HCT116 (cell line): Measurements from ENCODE around the gene CALN1. TPM values are rescaled to one million over a fixed set of nuclear protein-coding genes. Genes with fewer than 3 reads are reported as not detected.

Experiments used
- ATAC-seq: fragments of 200-7000 bp; cut with Tn5 transposase; 2 replicates; pipeline ENCODE4 v1.9.1; 2020; ENCODE audit warnings: mild to moderate bottlenecking, moderate library complexity
- BruUV-seq: library from RNA; stranded (reverse); fragments of 400-500 nt; replicated peaks from 2 replicates; lab custom pipeline; 2021; lab: Mats Ljungman, UMichigan
- CTCF ChIA-PET: fragments of 300-600 bp; sonication (Branson Sonifier 250); formaldehyde crosslinking; loops from one replicate; lab custom pipeline; 2021; ENCODE audit warnings: antibody characterized with exemption; lab: Charles Lee
- POLR2A ChIA-PET: fragments of 300-600, 350-600 bp; sonication (Branson Sonifier 250); formaldehyde crosslinking; loops from one replicate; lab custom pipeline; 2021; ENCODE audit warnings: antibody characterized with exemption; lab: Charles Lee
- RAD21 ChIA-PET, 2 experiments: fragments of 300-600 bp; sonication (Branson Sonifier 250); formaldehyde crosslinking; loops; one replicate each; lab custom pipeline; 2023; ENCODE audit warnings: low total read pairs in 2 of 2; ENCODE audit not compliant: uncharacterized antibody in 2 of 2, unreplicated experiment in 2 of 2, low non-redundant PET in 1 of 2; lab: Charles Lee
- DNase-seq: peaks from one replicate; pipeline ENCODE4 v3.0.0-alpha.2; 2010; ENCODE audit warnings: low read depth, low spot score
- H2AFZ ChIP-seq: fragments of 200-600 bp; shearing (Covaris generic), sonication (generic); 2 replicates; pipeline ENCODE4 v1.6.1; 2017; ENCODE audit warnings: low read depth, mixed run types, mixed read lengths, antibody characterized with exemption, low read length; ENCODE audit not compliant: poor library complexity, severe bottlenecking
- H3K27ac ChIP-seq: 2 replicates; pipeline ENCODE4 v1.5.1; 2012; ENCODE audit warnings: low read depth, low read length
- H3K27me3 ChIP-seq: fragments of 200-600 bp; sonication (generic); 2 replicates; pipeline ENCODE4 v1.6.1; 2016; ENCODE audit warnings: mixed run types, low read length, mixed read lengths; ENCODE audit not compliant: insufficient read depth
- H3K36me3 ChIP-seq, 2 experiments: fragments of 200-500 bp in 1 of 2; fragments of 200-600 bp in 1 of 2; sonication (Bioruptor generic) in 1 of 2; sonication (generic) in 1 of 2; 2 replicates each; pipeline versions ENCODE4 v1.5.1 to v1.6.1; 2014 to 2016; ENCODE audit warnings: low read length in 2 of 2, inconsistent platforms in 1 of 2, mixed read lengths in 1 of 2, mixed run types in 1 of 2; ENCODE audit not compliant: insufficient read depth in 2 of 2, control insufficient read depth in 1 of 2
- H3K4me1 ChIP-seq, 2 experiments: fragments of 200-600 bp in 1 of 2; sonication (generic) in 1 of 2; 2 replicates each; pipeline versions ENCODE4 v1.5.1 to v1.6.1; 2012 to 2017; ENCODE audit warnings: low read length in 2 of 2, inconsistent platforms in 1 of 2, mild to moderate bottlenecking in 1 of 2, mixed read lengths in 1 of 2, mixed run types in 1 of 2, moderate library complexity in 1 of 2; ENCODE audit not compliant: insufficient read depth in 2 of 2, control insufficient read depth in 1 of 2
- H3K4me2 ChIP-seq: fragments of 200-600 bp; sonication (generic); 2 replicates; pipeline ENCODE4 v1.6.1; 2017; ENCODE audit warnings: mixed run types, low read length, mixed read lengths
- H3K4me3 ChIP-seq, 2 experiments: fragments of 200-600 bp in 1 of 2; sonication (generic) in 1 of 2; replicated peaks in 1 of 2; 2 replicates each; pipeline ENCODE4 v1.5.1; 2011 to 2016; ENCODE audit warnings: low read length in 2 of 2, control low read depth in 1 of 2, low read depth in 1 of 2, mild to moderate bottlenecking in 1 of 2, mixed read lengths in 1 of 2, mixed run types in 1 of 2
- H3K79me2 ChIP-seq: fragments of 200-600 bp; sonication (generic); 2 replicates; pipeline ENCODE4 v1.6.1; 2017; ENCODE audit warnings: mild to moderate bottlenecking, mixed run types, low read length, moderate library complexity, mixed read lengths; ENCODE audit not compliant: insufficient read depth
- H3K9ac ChIP-seq: fragments of 200-600 bp; sonication (generic); 2 replicates; pipeline ENCODE4 v1.6.1; 2016; ENCODE audit warnings: low read length, mixed read lengths
- H3K9me2 ChIP-seq: fragments of 200-600 bp; sonication (generic), shearing (Covaris generic); 2 replicates; pipeline ENCODE4 v1.6.1; 2017; ENCODE audit warnings: mixed run types, mild to moderate bottlenecking, moderate library complexity; ENCODE audit not compliant: insufficient read depth
- H3K9me3 ChIP-seq, 2 experiments: fragments of 200-500 bp in 1 of 2; fragments of 200-600 bp in 1 of 2; sonication (Bioruptor generic) in 1 of 2; sonication (generic) in 1 of 2; 2 replicates each; pipeline ENCODE4 v1.6.1; 2014 to 2017; ENCODE audit warnings: low read length in 2 of 2, mixed read lengths in 2 of 2, inconsistent platforms in 1 of 2, low read depth in 1 of 2, mild to moderate bottlenecking in 1 of 2, mixed run types in 1 of 2, moderate library complexity in 1 of 2; ENCODE audit not compliant: control insufficient read depth in 1 of 2, insufficient read depth in 1 of 2
- H4K20me1 ChIP-seq: fragments of 200-600 bp; sonication (generic), shearing (Covaris generic); 2 replicates; pipeline ENCODE4 v1.6.1; 2017; ENCODE audit warnings: mixed run types, mild to moderate bottlenecking, moderate library complexity; ENCODE audit not compliant: insufficient read depth
- ATF3 ChIP-seq: IDR thresholded peaks from 2 replicates; pipeline ENCODE4 v1.6.1; 2012
- CBX3 ChIP-seq: IDR thresholded peaks from 2 replicates; pipeline ENCODE4 v1.6.1; 2012; ENCODE audit warnings: low read depth
- CEBPB ChIP-seq: IDR thresholded peaks from 2 replicates; pipeline ENCODE4 v1.6.1; 2012; ENCODE audit warnings: low read depth
- CTCF ChIP-seq, 3 experiments: fragments of 200-600 bp in 1 of 3; sonication (generic) in 1 of 3; IDR thresholded peaks in 2 of 3; conservative IDR thresholded peaks in 1 of 3; 2 replicates each; pipeline ENCODE4 v1.5.1; 2012 to 2017; ENCODE audit warnings: low read depth in 2 of 3, low read length in 2 of 3, antibody characterized with exemption in 1 of 3, borderline replicate concordance in 1 of 3, control low read depth in 1 of 3, mild to moderate bottlenecking in 1 of 3, mixed read lengths in 1 of 3, mixed run types in 1 of 3, moderate library complexity in 1 of 3; ENCODE audit not compliant: insufficient read depth in 1 of 3
- ELF1 ChIP-seq: IDR thresholded peaks from 2 replicates; pipeline ENCODE4 v1.6.1; 2012; ENCODE audit warnings: low read depth, borderline replicate concordance
- EZH2 ChIP-seq: fragments of 200-600 bp; sonication (generic); IDR thresholded peaks from 2 replicates; pipeline ENCODE4 v1.6.1; 2017; ENCODE audit warnings: antibody characterized with exemption, mixed run types
- EZH2phosphoT487 ChIP-seq: fragments of 200-600 bp; IDR thresholded peaks from 2 replicates; pipeline ENCODE4 v1.6.1; 2018; ENCODE audit warnings: antibody characterized with exemption, borderline replicate concordance
- FOSL1 ChIP-seq: IDR thresholded peaks from 2 replicates; pipeline ENCODE4 v1.6.1; 2012; ENCODE audit warnings: low read depth
- JUND ChIP-seq: IDR thresholded peaks from 2 replicates; pipeline ENCODE4 v1.6.1; 2012
- POLR2AphosphoS5 ChIP-seq: IDR thresholded peaks from 2 replicates; pipeline ENCODE4 v1.6.1; 2011; ENCODE audit warnings: mild to moderate bottlenecking, low read depth, low read length, moderate library complexity
- YY1 ChIP-seq: IDR thresholded peaks from 2 replicates; pipeline ENCODE4 v1.6.1; 2011; ENCODE audit warnings: low read length, low read depth, moderate library complexity, mild to moderate bottlenecking; ENCODE audit not compliant: insufficient replicate concordance; ENCODE audit errors: extremely low read depth
- intact Hi-C: fragments of 100-400 bp; cut with micrococcal nuclease; formaldehyde crosslinking; loops from 2 replicates; pipeline ENCODE4 v1.10.0; 2022
- total RNA-seq: library from RNA; stranded (reverse); gene quantifications from one replicate; pipeline ENCODE4 v1.2.1, GENCODE V29; 2021; ENCODE audit not compliant: unreplicated experiment
- TF ChIP-seq, protein P1 (sequence below): IDR thresholded peaks from 2 replicates; pipeline ENCODE4 v1.6.1; 2011; ENCODE audit warnings: mild to moderate bottlenecking, low read length, moderate library complexity; ENCODE audit not compliant: insufficient replicate concordance; ENCODE audit errors: extremely low read depth

CALN1 gene
- total RNA-seq, 1 experiment from 2014 or later = 0.17 TPM

GRCh38 chr7:72297636-72298035 lies 114.5 kb downstream of the CALN1 start:
- no peaks in the 10 kb centered on the region for H4K20me1 ChIP-seq
- H3K9me3 ChIP-seq = no peaks in the 10 kb centered on the region
- H3K36me3 ChIP-seq = no peaks in the 10 kb centered on the region
- H3K9ac ChIP-seq = no peak overlapping the region
- CTCF ChIA-PET = no interaction called here
- ATAC-seq (no peak), DNase-seq (no peak)
- POLR2A ChIA-PET = no interaction called here
- H3K4me3 ChIP-seq = no peak overlapping the region
- no peaks in the 10 kb centered on the region for H3K79me2 ChIP-seq
- BruUV-seq = no TSS peak
- no peak overlapping the region for H3K4me2 ChIP-seq
- H3K9me2 ChIP-seq = no peaks in the 10 kb centered on the region
- H3K27me3 ChIP-seq = no peaks in the 10 kb centered on the region
- intact Hi-C loops = no loop called here
- H3K4me1 ChIP-seq = no peaks in the 10 kb centered on the region
- H2AFZ ChIP-seq = no peak overlapping the region
- H3K27ac ChIP-seq = no peak overlapping the region
- RAD21 ChIA-PET = no interaction called here
- TF ChIP-seq EZH2phosphoT487 (no peak), YY1 (no peak), JUND (no peak), FOSL1 (no peak), ELF1 (no peak), EZH2 (no peak), CTCF (IDR thresholded peaks at IDR 0.05 in 2 of 3, conservative IDR thresholded peaks at IDR 0.05 in 1 of 3; ENCODE audit: borderline replicate concordance in 1 of 3, insufficient read depth in 1 of 3, low read depth in 2 of 3, low read length in 2 of 3) (no peak), CBX3 (no peak), POLR2AphosphoS5 (no peak), CEBPB (no peak), ATF3 (no peak)
- TF ChIP-seq, protein P1, sequence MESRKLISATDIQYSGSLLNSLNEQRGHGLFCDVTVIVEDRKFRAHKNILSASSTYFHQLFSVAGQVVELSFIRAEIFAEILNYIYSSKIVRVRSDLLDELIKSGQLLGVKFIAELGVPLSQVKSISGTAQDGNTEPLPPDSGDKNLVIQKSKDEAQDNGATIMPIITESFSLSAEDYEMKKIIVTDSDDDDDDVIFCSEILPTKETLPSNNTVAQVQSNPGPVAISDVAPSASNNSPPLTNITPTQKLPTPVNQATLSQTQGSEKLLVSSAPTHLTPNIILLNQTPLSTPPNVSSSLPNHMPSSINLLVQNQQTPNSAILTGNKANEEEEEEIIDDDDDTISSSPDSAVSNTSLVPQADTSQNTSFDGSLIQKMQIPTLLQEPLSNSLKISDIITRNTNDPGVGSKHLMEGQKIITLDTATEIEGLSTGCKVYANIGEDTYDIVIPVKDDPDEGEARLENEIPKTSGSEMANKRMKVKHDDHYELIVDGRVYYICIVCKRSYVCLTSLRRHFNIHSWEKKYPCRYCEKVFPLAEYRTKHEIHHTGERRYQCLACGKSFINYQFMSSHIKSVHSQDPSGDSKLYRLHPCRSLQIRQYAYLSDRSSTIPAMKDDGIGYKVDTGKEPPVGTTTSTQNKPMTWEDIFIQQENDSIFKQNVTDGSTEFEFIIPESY = no peak
